ENCODE data around the gene RELCH. TPM values are rescaled to one million over a fixed set of nuclear protein-coding genes. Genes with fewer than 3 reads are reported as not detected.

RELCH gene
- polyA plus RNA-seq, 4 donors: 18.6 to 39.6 (median 35.7) TPM

- DNase-seq (ENCODE audit: low read depth in 4 of 4, low spot score in 3 of 4): no peak
Measured at GRCh38 chr18:62248313-62248712, 61.3 kb downstream of the RELCH start.

GRCh38 chr18:62249478-62250097 lies 62.5 kb downstream of the RELCH start:
- peak; percentile 16 to 51 (median 44) for DNase-seq (ENCODE audit: low read depth in 4 of 4, low spot score in 3 of 4)

- DNase-seq (ENCODE audit: low read depth in 4 of 4, low spot score in 3 of 4): no peak
Measured at GRCh38 chr18:62250475-62250874, 63.4 kb downstream of the RELCH start.

GRCh38 chr18:62258093-62258492 lies 71.0 kb downstream of the RELCH start:
- no peak for DNase-seq (ENCODE audit: low read depth in 4 of 4, low spot score in 3 of 4)

- DNase-seq (ENCODE audit: low read depth in 4 of 4, low spot score in 3 of 4): peak in 2 of 4 donors; percentile 6 to 16
Measured at GRCh38 chr18:62258616-62259015, 71.6 kb downstream of the RELCH start.

GRCh38 chr18:62262061-62262460 lies 75.0 kb downstream of the RELCH start:
- no peak for DNase-seq (ENCODE audit: low read depth in 4 of 4, low spot score in 3 of 4)

- DNase-seq (ENCODE audit: low read depth in 4 of 4, low spot score in 3 of 4): no peak
Measured at GRCh38 chr18:62264984-62265383, 77.9 kb downstream of the RELCH start.

GRCh38 chr18:62277045-62277444 lies 90.0 kb downstream of the RELCH start:
- DNase-seq (ENCODE audit: low read depth in 4 of 4, low spot score in 3 of 4): no peak

GRCh38 chr18:62279561-62279960 lies 92.5 kb downstream of the RELCH start:
- no peak for DNase-seq (ENCODE audit: low read depth in 4 of 4, low spot score in 3 of 4)

- DNase-seq (ENCODE audit: low read depth in 4 of 4, low spot score in 3 of 4): no peak
Measured at GRCh38 chr18:62280058-62280457, 93.0 kb downstream of the RELCH start.

GRCh38 chr18:62280786-62281185 lies 93.7 kb downstream of the RELCH start:
- DNase-seq (ENCODE audit: low read depth in 4 of 4, low spot score in 3 of 4): no peak

GRCh38 chr18:62281684-62282083 lies 94.6 kb downstream of the RELCH start:
- no peak for DNase-seq (ENCODE audit: low read depth in 4 of 4, low spot score in 3 of 4)

- DNase-seq (ENCODE audit: low read depth in 4 of 4, low spot score in 3 of 4): no peak
Measured at GRCh38 chr18:62282188-62282629, 95.2 kb downstream of the RELCH start.

GRCh38 chr18:62284637-62285036 lies 97.6 kb downstream of the RELCH start:
- DNase-seq (ENCODE audit: low read depth in 4 of 4, low spot score in 3 of 4): no peak

- DNase-seq (ENCODE audit: low read depth in 4 of 4, low spot score in 3 of 4): no peak
Measured at GRCh38 chr18:62285281-62285680, 98.2 kb downstream of the RELCH start.

- peak in 2 of 4 donors; percentile 1 to 10 for DNase-seq (ENCODE audit: low read depth in 4 of 4, low spot score in 3 of 4)
Measured at GRCh38 chr18:62287781-62288664, 101.0 kb downstream of the RELCH start.

GRCh38 chr18:62288665-62289008 lies 101.6 kb downstream of the RELCH start:
- no peak for DNase-seq (ENCODE audit: low read depth in 4 of 4, low spot score in 3 of 4)

GRCh38 chr18:62289047-62289446 lies 102.0 kb downstream of the RELCH start:
- DNase-seq (ENCODE audit: low read depth in 4 of 4, low spot score in 3 of 4): no peak

GRCh38 chr18:62294073-62294472 lies 107.0 kb downstream of the RELCH start:
- DNase-seq (ENCODE audit: low read depth in 4 of 4, low spot score in 3 of 4): no peak

GRCh38 chr18:62300359-62300963 lies 113.4 kb downstream of the RELCH start:
- no peak for DNase-seq (ENCODE audit: low read depth in 4 of 4, low spot score in 3 of 4)

- DNase-seq (ENCODE audit: low read depth in 4 of 4, low spot score in 3 of 4): no peak
Measured at GRCh38 chr18:62301322-62301721, 114.3 kb downstream of the RELCH start.

- no peak for DNase-seq (ENCODE audit: low read depth in 4 of 4, low spot score in 3 of 4)
Measured at GRCh38 chr18:62312851-62313250, 125.8 kb downstream of the RELCH start.

All from left renal pelvis (tissue), 4 donors.